DND-41 (cell line): ENCODE results near the gene PLAU.

Experiments used
- ATAC-seq: fragments of 200-7000 bp; cut with Tn5 transposase; 3 replicates; pipeline ENCODE4 v1.9.1; 2021; ENCODE audit warnings: low read depth; ENCODE audit not compliant: insufficient read depth
- DNase-seq: peaks from one replicate; pipeline ENCODE4 v3.0.0-alpha.2; 2020
- H2AFZ ChIP-seq: 2 replicates; pipeline ENCODE4 v1.6.0; 2012; ENCODE audit warnings: low read depth, low read length
- H3K27ac ChIP-seq: 2 replicates; pipeline ENCODE4 v1.5.1; 2012; ENCODE audit warnings: low read length, inconsistent platforms
- H3K27me3 ChIP-seq: fragments of 200-600 bp; sonication (generic); 2 replicates; pipeline ENCODE4 v1.6.0; 2012; ENCODE audit warnings: low read length, mild to moderate bottlenecking, inconsistent platforms; ENCODE audit not compliant: insufficient read depth, poor library complexity
- H3K36me3 ChIP-seq: 2 replicates; pipeline ENCODE4 v1.5.1; 2012; ENCODE audit warnings: low read length, inconsistent platforms; ENCODE audit not compliant: insufficient read depth
- H3K4me1 ChIP-seq: 2 replicates; pipeline ENCODE4 v1.5.1; 2012; ENCODE audit warnings: mild to moderate bottlenecking, low read length; ENCODE audit not compliant: insufficient read depth
- H3K4me2 ChIP-seq: 2 replicates; pipeline ENCODE4 v1.6.0; 2012; ENCODE audit warnings: mild to moderate bottlenecking, moderate library complexity, low read length, inconsistent platforms; ENCODE audit not compliant: insufficient read depth
- H3K4me3 ChIP-seq, 2 experiments: fragments of 200-600 bp in 1 of 2; shearing (Covaris generic) in 1 of 2; 2 replicates each; pipeline ENCODE4 v1.5.1; 2012 to 2016; ENCODE audit warnings: inconsistent platforms in 2 of 2, low read length in 2 of 2, mild to moderate bottlenecking in 2 of 2, low read depth in 1 of 2, moderate library complexity in 1 of 2
- H3K79me2 ChIP-seq: 2 replicates; pipeline ENCODE4 v1.6.0; 2012; ENCODE audit warnings: low read length, inconsistent platforms; ENCODE audit not compliant: insufficient read depth
- H3K9ac ChIP-seq: 2 replicates; pipeline ENCODE4 v1.6.0; 2012; ENCODE audit warnings: low read depth, mild to moderate bottlenecking, inconsistent platforms, low read length, moderate library complexity
- H3K9me3 ChIP-seq: 2 replicates; pipeline ENCODE4 v1.5.1; 2012; ENCODE audit warnings: low read length, moderate library complexity, mild to moderate bottlenecking, inconsistent platforms; ENCODE audit not compliant: insufficient read depth, severe bottlenecking
- H4K20me1 ChIP-seq: 2 replicates; pipeline ENCODE4 v1.6.0; 2012; ENCODE audit warnings: low read length; ENCODE audit not compliant: insufficient read depth
- CTCF ChIP-seq: IDR thresholded peaks from 2 replicates; pipeline ENCODE4 v1.5.1; 2012; ENCODE audit warnings: borderline replicate concordance, low read length, moderate library complexity, mild to moderate bottlenecking; ENCODE audit not compliant: poor library complexity, severe bottlenecking; ENCODE audit errors: extremely low read depth
- EZH2 ChIP-seq: IDR thresholded peaks from 3 replicates; pipeline ENCODE4 v1.6.1; 2012; ENCODE audit warnings: borderline replicate concordance, low read depth, mild to moderate bottlenecking, moderate library complexity, low read length, inconsistent platforms; ENCODE audit not compliant: severe bottlenecking

Gene PLAU

GRCh38 chr10:73934074-73934473, 23.1 kb downstream of the PLAU start:
- H2AFZ ChIP-seq = no peak overlapping the region
- no peaks in the 10 kb centered on the region for H4K20me1 ChIP-seq
- H3K79me2 ChIP-seq = no peaks in the 10 kb centered on the region
- H3K4me3 ChIP-seq = no peak overlapping the region
- ATAC-seq (no peak), DNase-seq (no peak)
- no peak overlapping the region for H3K4me2 ChIP-seq
- H3K27ac ChIP-seq = no peak overlapping the region
- no peaks in the 10 kb centered on the region for H3K27me3 ChIP-seq
- TF ChIP-seq EZH2 (no peak), CTCF (no peak)
- no peaks in the 10 kb centered on the region for H3K9me3 ChIP-seq
- H3K36me3 ChIP-seq = no peaks in the 10 kb centered on the region
- H3K9ac ChIP-seq = no peak overlapping the region
- peaks cover 11% of the 10 kb centered on the region for H3K4me1 ChIP-seq

GRCh38 chr10:73935895-73936294, 25.0 kb downstream of the PLAU start:
- TF ChIP-seq CTCF (no peak), EZH2 (no peak)
- H3K27ac ChIP-seq = no peak overlapping the region
- H2AFZ ChIP-seq = no peak overlapping the region
- H3K4me1 ChIP-seq = peaks cover 18% of the 10 kb centered on the region
- no peak overlapping the region for H3K4me2 ChIP-seq
- H4K20me1 ChIP-seq = no peaks in the 10 kb centered on the region
- no peaks in the 10 kb centered on the region for H3K9me3 ChIP-seq
- H3K4me3 ChIP-seq = no peak overlapping the region
- no peak for ATAC-seq
- no peaks in the 10 kb centered on the region for H3K79me2 ChIP-seq
- H3K36me3 ChIP-seq = no peaks in the 10 kb centered on the region
- H3K27me3 ChIP-seq = no peaks in the 10 kb centered on the region
- no peak for DNase-seq
- H3K9ac ChIP-seq = no peak overlapping the region

- Histone ChIP-seq H3K4me1 (peaks cover 14% of the 10 kb centered on the region), H3K79me2 (no peaks in the 10 kb centered on the region), H3K4me2 (no peak overlapping the region), H3K9ac (no peak overlapping the region), H3K27me3 (no peaks in the 10 kb centered on the region), H3K27ac (no peak overlapping the region), H2AFZ (no peak overlapping the region), H3K36me3 (no peaks in the 10 kb centered on the region), H3K9me3 (no peaks in the 10 kb centered on the region), H3K4me3 (no peak overlapping the region), H4K20me1 (no peaks in the 10 kb centered on the region)
- ATAC-seq (no peak), DNase-seq (no peak)
- TF ChIP-seq CTCF (no peak), EZH2 (no peak)
Observed at GRCh38 chr10:73937333-73938043, 26.6 kb downstream of the PLAU start.
